Measurements from ENCODE around the gene POU2F3. TPM values are rescaled to one million over a fixed set of nuclear protein-coding genes. Genes with fewer than 3 reads are reported as not detected.

Gene POU2F3
- total and polyA plus RNA-seq, 2 of the 4 experiments (the other 2 are of a cell fraction), result under 0.01 to 0.09 TPM

GRCh38 chr11:120268686-120269085 is 28.7 kb downstream of the POU2F3 start:
- no peak overlapping the region for H3K9ac ChIP-seq (ENCODE audit: low read depth, low read length)
- POLR2A ChIA-PET (ENCODE audit: unreplicated experiment), result no interaction called here
- H3K23ac ChIP-seq (ENCODE audit: low read depth, low read length), result no peak overlapping the region
- no peaks in the 10 kb centered on the region for H3K9me3 ChIP-seq (ENCODE audit: control insufficient read depth, insufficient read depth, low read length)
- no peak overlapping the region for H4K8ac ChIP-seq (ENCODE audit: low read depth in 2 of 2, low read length in 2 of 2)
- CTCF ChIA-PET, result no interaction called here
- TF ChIP-seq NFE2L2 (IDR thresholded peaks at IDR 0.05; ENCODE audit: low read depth, low read length) (no peak), RAD21 (IDR thresholded peaks at IDR 0.05; ENCODE audit: low read length) (no peak), BHLHE40 (IDR thresholded peaks at IDR 0.05; ENCODE audit: low read depth, low read length) (no peak), FOS (IDR thresholded peaks at IDR 0.05; ENCODE audit: low read depth, low read length) (no peak), POLR2A (IDR thresholded peaks at IDR 0.05; ENCODE audit: low read depth, low read length) (no peak), MAZ (IDR thresholded peaks at IDR 0.05; ENCODE audit: borderline replicate concordance, low read depth, low read length) (no peak), RCOR1 (IDR thresholded peaks at IDR 0.05; ENCODE audit: insufficient replicate concordance, low read length) (no peak), MAFK (IDR thresholded peaks at IDR 0.05; ENCODE audit: low read depth, low read length) (no peak)
- TF ChIP-seq, protein P1, sequence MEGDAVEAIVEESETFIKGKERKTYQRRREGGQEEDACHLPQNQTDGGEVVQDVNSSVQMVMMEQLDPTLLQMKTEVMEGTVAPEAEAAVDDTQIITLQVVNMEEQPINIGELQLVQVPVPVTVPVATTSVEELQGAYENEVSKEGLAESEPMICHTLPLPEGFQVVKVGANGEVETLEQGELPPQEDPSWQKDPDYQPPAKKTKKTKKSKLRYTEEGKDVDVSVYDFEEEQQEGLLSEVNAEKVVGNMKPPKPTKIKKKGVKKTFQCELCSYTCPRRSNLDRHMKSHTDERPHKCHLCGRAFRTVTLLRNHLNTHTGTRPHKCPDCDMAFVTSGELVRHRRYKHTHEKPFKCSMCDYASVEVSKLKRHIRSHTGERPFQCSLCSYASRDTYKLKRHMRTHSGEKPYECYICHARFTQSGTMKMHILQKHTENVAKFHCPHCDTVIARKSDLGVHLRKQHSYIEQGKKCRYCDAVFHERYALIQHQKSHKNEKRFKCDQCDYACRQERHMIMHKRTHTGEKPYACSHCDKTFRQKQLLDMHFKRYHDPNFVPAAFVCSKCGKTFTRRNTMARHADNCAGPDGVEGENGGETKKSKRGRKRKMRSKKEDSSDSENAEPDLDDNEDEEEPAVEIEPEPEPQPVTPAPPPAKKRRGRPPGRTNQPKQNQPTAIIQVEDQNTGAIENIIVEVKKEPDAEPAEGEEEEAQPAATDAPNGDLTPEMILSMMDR (conservative IDR thresholded peaks at IDR 0.05; ENCODE audit: low read depth, low read length), result no peak
- TF ChIP-seq, protein P2, sequence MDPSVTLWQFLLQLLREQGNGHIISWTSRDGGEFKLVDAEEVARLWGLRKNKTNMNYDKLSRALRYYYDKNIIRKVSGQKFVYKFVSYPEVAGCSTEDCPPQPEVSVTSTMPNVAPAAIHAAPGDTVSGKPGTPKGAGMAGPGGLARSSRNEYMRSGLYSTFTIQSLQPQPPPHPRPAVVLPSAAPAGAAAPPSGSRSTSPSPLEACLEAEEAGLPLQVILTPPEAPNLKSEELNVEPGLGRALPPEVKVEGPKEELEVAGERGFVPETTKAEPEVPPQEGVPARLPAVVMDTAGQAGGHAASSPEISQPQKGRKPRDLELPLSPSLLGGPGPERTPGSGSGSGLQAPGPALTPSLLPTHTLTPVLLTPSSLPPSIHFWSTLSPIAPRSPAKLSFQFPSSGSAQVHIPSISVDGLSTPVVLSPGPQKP (IDR thresholded peaks at IDR 0.05; ENCODE audit: borderline replicate concordance, low read depth, low read length), result no peak
- H3K27ac ChIP-seq (ENCODE audit: insufficient read depth, low read length), result no peak overlapping the region
- no peak overlapping the region for H2BK5ac ChIP-seq (ENCODE audit: low read depth, low read length, poor library complexity, severe bottlenecking)
- no peaks in the 10 kb centered on the region for H3K36me3 ChIP-seq (ENCODE audit: control insufficient read depth, insufficient read depth, low read length)
- no TSS peak for BruUV-seq (replicated peaks)
- H3K56ac ChIP-seq (ENCODE audit: extremely low read depth, insufficient read depth, low read length), result no peak overlapping the region
- H2BK120ac ChIP-seq (ENCODE audit: low read depth, low read length), result no peak overlapping the region
- ATAC-seq (ENCODE audit: low read depth) (no peak), DNase-seq (no peak)
- no peak overlapping the region for H3K4ac ChIP-seq (ENCODE audit: low read depth, low read length)
- H2AK5ac ChIP-seq (ENCODE audit: low read depth, low read length), result no peak overlapping the region
- H3K79me1 ChIP-seq (ENCODE audit: low read depth in 1 of 2, low read length in 2 of 2), result no peaks in the 10 kb centered on the region
- peaks cover 33% of the 10 kb centered on the region for H3K27me3 ChIP-seq (ENCODE audit: control insufficient read depth, insufficient read depth, low read length)
- H2AK9ac ChIP-seq (replicated peaks; ENCODE audit: low read depth, low read length, poor library complexity), result no peak overlapping the region
- H3K9me1 ChIP-seq (ENCODE audit: insufficient read depth, low read length), result no peaks in the 10 kb centered on the region
- no peak overlapping the region for H3K4me2 ChIP-seq (ENCODE audit: low read depth, low read length)
- H3K14ac ChIP-seq (replicated peaks; ENCODE audit: low read depth, low read length), result no peak overlapping the region
- no peaks in the 10 kb centered on the region for H3K4me1 ChIP-seq (ENCODE audit: control insufficient read depth, insufficient read depth, low read length)
- no peak overlapping the region for H3K4me3 ChIP-seq (ENCODE audit: insufficient read depth, low read depth, low read length)
- intact Hi-C loops (cut with micrococcal nuclease) (loop anchor here (1.0 kb wide), 1 partner anchor 16 kb away; no protein-coding TSS in a partner anchor), dilution Hi-C loops (cut with HindIII; ENCODE audit: low sequenced_read_pairs, unreplicated experiment) (no loop called here), in situ Hi-C loops (cut with MboI; ENCODE audit: low sequenced_read_pairs) (no loop called here)
- no peak overlapping the region for H4K91ac ChIP-seq (ENCODE audit: insufficient read depth, low read depth, low read length)
- no peak overlapping the region for H2AFZ ChIP-seq (replicated peaks; ENCODE audit: low read length, poor library complexity)
- no peaks in the 10 kb centered on the region for H4K20me1 ChIP-seq (ENCODE audit: insufficient read depth, low read length)
- H2BK15ac ChIP-seq (ENCODE audit: low read depth, low read length), result no peak overlapping the region
- no peak overlapping the region for H3K18ac ChIP-seq (ENCODE audit: low read depth, low read length)
- 70% methylated on average over 3 of the region's 5 CpGs; no CpG with 5 or more reads in 1 of the 2 experiments for WGBS, 2 experiments (ENCODE audit: extremely low coverage in 2 of 2, insufficient read length in 1 of 2)
- no peak overlapping the region for H4K5ac ChIP-seq (ENCODE audit: low read depth, low read length)
- H2BK20ac ChIP-seq (ENCODE audit: low read depth, low read length), result no peak overlapping the region
